ENCODE measurements around the gene UBE2C.
"Not testable (repeated sequence)": the region's sequence is repeated elsewhere in the genome, so short reads cannot be mapped to it uniquely, and the experiment has no call there.

UBE2C gene

DNA sequence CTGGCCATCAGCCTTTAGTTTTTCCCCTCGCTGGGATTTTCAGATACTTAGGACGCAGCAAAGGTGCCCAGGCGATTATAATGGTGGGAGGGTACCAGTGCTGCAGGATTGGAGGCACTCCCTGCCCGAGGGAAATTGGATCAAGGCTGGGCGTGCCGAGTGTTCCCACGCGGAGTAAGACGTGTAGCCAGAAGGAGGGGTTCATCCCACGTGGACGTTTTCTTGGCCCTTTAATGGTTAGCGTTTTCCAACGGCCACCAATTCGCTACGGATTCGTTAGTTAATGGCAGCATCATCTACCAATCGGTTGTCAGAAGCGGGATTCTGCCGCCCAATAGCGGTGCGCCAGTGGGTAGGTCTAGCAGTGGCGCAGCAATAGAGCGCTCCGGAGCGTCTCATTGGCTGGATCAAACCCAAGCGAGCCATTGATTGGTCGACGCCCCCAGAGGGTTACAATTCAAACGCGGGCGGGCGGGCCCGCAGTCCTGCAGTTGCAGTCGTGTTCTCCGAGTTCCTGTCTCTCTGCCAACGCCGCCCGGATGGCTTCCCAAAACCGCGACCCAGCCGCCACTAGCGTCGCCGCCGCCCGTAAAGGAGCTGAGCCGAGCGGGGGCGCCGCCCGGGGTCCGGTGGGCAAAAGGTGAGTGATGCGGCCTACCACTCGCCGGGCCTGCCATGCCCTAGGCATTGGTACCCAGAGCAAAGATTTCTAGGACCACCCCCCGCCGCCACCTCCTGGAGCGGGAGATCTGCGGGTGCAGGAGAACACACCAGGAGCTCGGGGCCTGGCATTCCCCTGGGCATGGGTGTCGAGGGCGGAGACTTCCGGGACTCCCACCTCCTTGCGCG, at the start of gene UBE2C:
UBE2C (plus strand) TSS at position 488 of the 849 bp plus-strand sequence; CDS start at position 540, 52 bp downstream.
- DNase-seq = peak; percentile 81 to 100 (median 96)

DNA sequence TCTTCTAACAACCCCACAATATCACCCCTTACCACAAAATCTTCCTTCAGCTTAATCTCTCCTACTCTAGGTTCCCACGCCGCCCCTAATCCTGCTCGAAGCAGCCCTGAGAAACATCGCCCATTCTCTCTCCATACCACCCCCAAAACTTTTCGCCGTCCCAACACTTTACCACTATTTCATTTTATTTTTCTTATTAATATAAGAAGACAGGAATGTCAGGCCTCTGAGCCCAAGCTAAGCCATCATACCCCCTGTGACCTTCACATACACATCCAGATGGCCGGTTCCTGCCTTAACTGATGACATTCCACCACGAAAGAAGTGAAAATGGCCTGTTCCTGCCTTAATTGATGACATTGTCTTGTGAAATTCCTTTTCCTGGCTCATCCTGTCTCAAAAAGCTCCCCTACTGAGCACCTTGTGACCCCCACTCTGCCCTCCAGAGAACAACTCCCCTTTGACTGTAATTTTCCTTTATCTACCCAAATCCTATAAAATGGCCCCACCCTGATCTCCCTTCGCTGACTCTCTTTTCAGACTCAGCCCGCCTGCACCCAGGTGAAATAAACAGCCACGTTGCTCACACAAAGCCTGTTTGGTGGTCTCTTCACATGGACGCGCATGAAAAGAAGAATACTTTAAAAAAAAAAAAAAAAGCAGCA, 47.7 kb upstream of the UBE2C start:
- not testable (repeated sequence) for DNase-seq

DNA sequence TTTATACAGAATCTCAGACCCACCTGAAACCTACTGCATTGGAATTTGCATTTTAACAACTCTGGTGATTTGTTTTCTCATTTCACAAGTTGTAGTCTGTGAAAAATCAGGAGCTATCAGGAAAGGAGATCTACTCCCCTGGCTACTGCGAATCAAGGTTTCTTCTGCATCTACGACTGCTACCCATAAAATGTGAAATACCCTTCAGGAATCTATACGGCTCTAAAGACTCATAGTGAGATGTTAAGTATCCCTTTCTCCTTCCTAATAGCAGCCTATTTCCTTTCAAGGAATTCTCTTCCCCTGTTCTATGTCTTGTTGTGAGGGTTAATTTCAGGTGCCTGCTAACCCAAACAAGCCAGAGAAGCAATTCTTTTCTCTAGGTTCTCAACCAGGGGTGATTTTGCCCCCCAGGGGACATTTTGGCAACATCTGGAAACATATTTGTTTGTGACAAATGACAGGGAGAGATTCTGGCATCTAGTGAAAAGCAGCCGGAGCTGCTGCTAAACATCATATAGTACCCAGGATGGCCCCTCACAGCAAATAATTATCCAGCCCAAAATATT, 47.1 kb upstream of the UBE2C start:
- no peak for DNase-seq

DNA sequence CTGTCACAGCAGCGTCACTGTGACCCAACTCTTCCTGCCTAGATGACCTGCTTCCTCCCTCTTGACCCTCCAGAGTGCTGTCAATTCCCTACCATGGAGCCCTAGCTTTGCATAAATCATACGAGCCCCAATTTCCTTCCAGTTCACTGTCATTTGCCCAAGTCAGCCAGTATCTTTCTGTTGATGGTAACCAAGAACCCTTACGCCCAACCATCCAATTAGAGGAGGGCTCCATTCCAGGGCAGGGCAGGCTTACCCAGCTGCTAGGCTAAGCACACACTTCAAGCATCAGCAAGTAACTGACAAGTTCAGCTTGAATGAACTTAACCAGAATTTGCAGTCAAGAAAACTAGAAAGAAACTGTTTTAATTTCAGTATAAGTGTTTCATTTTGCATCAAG, 46.5 kb upstream of the UBE2C start:
- DNase-seq = no peak

DNA sequence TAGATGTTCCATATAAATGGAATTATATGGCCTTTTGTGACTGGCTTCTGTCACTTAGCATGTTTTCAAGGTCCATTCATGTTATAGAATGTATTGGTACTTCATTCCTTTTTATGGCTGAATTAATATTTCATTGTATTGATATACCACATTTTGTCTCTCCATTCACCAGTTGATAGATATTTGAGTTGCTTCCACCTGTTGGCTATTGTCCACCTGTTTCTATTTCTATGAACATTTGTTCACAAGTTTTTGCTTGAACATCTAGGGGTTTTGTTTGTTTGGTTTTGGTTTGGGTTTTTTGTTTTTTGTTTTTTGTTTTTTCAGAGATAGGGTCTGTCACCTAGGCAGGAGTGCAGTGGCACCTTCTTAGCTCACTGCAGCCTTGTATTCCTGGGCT, 44.0 kb upstream of the UBE2C start:
- DNase-seq = no peak

DNA sequence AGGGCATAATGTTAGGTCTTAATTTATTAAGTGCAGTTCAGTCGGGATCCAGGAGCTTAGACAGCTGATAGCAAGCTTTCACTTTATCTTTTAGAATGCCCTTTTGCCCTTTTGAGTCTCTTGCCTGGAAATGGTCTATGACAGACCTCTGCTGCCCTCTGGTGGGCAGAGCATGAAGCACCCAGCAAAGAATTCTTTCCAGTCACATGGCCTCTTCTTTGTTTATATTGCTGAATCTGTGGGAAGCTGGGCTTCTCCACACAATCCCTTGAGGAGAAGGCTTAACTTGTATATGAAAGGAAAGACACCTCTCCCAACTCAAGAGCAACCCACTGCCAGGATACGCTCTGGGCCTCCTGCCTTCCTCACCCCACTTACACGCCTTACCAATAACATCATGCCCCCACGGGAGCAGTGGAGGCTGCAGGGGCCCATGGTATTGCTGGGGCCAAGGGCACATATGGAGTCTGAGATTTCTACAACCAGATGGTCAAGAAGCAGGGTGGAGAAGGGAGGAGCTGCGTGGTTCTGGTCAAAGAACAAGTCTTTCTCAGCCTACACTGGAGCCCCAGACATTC, 41.2 kb upstream of the UBE2C start:
- DNase-seq = peak in 52 of 56 donors; percentile 8 to 89 (median 55)

DNA sequence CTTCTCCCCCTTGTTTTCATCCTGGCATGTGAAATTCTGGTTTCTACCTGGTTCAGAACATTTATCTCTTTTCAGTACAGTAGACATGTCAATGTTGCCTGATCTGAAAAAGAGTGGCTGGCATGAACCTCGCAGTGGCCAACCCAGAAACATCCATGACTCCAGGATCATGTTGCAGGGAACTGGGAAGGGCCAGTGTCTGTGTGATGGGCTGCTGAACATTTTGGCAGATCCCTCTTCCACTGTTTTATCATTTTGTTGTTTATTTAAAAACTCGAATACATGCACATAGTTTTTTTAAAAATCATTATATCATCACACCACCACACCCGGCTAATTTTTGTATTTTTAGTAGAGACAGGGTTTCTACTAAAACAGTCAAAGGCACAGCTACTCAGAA, 39.8 kb upstream of the UBE2C start:
- DNase-seq = no peak

DNA sequence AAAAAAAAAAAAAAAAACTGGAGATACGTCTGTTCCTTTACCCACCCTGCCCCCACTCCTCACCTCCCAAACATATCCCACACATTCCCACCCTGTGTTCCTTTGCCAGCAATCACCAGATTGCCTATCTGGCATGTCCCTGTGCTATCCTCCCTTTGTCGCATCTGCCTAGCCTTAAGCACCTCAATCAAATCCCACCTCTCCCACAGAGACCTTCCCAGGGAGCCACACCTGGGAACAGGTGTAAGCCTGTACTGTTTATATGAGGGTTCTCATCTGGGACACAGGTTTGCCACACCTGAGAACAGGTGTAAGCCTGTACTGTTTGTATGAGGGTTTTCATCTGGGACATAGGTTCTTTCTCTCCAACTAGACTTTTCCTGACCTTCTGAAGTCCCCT, 37.5 kb upstream of the UBE2C start:
- DNase-seq = no peak

DNA sequence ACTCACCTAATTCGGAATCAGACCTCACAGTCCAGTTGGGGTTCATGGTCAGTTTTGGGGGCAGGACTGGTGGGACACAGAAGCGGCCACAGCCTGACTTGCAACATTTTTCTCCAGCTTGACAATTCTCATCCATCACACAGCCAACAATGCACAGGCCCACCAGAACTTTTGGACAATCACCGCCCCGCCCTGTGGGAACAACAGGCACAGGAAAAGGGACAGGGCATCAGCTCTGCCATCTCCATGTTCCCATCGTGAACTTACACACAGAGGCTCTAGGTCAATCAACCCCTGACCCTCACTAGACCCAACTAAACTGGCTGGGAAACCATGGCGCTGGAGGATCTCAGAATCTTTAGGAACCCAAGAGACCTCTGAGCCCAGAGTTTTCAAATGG, 37.0 kb upstream of the UBE2C start:
- no peak for DNase-seq

DNA sequence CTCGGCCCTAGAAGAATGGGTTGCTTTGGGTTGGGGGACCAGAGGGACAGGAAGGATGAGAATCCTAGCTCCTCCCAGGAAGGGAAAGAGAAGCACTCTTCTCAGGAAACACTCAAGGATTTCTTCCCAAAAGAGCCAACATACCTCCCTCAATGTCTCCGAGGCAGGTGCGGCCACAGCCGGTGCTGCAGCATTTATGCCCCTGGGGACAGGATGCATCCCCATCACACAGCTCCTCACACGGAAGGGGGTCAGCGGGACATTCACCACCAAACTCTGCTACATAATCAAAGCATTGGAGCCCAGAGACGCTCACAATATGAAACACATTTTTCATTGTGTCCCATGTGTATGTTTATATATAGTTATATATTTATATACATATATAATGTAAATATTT, 35.5 kb upstream of the UBE2C start:
- DNase-seq = no peak

DNA sequence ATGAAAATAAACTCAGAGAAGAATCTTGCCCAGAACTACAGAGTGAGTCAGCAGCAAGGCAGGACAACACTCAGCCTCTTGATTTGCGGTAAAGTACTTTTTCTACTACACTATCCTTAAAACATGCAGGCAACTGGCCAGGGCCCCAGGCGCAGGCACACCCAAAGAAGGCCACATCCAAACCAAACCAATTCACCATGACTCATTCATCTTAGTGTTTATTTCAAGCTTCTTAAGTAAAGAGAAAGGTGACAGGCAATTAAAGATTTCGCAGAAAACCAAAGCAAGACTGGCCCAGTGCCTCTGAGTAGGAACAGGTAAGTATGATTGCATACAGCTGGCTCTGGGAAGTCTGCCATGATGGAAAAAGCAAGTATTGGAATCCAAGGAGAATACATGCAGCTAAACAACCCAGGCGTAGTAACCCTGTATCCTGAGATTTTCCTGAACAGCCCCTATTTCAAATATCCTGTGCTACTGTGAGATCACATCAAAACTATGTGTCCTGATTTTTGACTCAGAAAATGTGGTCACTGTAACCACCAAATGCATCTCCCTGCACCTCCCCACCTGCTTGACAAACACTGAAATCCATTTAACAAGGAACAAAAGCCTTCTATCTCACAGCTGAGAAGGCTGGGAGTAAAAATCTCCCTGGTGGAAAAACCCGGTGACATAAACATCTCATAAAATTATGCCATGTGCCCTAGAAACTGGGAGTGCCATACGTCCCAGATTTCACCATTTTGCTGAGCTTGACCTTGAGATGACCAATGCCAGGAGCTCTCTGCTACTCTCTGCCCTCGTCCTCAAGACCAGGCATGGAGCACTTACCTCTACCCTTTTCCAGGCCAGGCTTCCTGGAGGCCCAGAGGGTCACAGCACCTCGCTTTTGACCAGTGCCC, 33.2 kb upstream of the UBE2C start:
- DNase-seq = peak in 24 of 56 donors; percentile 2 to 57 (median 22)

DNA sequence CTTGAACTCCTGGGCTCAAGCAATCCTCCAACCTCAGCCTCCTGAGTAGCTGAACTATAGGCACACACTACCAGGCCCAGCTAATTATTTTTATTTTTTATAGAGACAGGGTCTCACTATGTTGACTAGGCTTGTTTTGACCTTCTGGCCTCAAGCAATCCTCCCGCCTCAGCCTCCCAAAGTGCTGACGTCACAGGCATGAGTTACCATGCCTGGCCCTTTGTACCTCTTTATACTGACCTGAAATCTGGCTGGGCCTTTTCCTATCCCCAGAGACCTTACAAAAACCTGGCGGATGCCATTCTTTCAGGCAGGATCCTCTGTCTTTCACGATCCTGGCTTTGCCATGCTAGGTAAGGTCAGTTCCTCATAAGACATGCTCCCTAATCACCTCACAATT, 32.3 kb upstream of the UBE2C start:
- DNase-seq = no peak

DNA sequence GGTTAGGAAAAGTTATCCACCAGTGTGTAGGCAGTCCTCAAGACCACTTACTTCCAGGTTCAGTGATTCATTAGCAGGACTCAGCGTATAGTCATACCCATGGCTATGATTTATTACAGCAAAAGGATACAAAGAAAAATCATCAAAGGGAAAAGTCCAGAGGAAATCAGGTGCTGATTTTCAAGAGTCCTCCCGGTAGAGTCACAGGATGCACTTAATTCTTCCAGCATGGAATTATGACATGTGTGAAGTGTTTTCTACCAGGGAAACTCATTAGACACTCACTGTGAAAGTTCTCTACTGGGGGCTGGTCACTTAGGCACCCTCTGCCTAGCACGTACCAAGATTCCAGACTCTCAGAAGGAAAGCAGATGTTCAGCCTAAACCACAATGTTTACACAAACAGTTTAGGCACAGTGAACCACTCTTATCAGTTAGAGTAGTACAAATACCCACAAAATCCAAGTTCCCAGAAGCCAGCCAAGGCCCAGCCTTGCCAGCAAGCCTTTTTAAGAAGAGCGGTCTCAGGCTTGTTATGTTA, 31.0 kb upstream of the UBE2C start:
- DNase-seq = no peak

DNA sequence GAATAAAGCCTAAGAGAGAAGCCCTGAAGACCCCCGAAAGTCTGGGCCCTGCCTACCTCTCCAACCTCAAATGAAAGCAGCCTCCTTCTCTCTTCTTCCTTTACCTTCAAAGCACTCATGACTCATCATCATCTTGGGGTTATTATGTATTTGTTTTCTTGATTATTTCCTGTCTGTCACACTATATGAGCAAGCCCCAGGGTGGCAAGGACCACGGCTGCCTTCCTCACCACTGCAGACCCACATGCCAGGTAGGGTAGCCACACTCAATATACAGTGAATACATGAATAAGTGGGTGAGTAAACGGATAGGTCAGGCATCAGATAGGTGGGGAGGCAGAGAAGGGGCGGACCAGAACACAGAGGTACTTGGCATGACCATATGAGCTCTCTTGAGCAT, 29.6 kb upstream of the UBE2C start:
- DNase-seq = no peak

DNA sequence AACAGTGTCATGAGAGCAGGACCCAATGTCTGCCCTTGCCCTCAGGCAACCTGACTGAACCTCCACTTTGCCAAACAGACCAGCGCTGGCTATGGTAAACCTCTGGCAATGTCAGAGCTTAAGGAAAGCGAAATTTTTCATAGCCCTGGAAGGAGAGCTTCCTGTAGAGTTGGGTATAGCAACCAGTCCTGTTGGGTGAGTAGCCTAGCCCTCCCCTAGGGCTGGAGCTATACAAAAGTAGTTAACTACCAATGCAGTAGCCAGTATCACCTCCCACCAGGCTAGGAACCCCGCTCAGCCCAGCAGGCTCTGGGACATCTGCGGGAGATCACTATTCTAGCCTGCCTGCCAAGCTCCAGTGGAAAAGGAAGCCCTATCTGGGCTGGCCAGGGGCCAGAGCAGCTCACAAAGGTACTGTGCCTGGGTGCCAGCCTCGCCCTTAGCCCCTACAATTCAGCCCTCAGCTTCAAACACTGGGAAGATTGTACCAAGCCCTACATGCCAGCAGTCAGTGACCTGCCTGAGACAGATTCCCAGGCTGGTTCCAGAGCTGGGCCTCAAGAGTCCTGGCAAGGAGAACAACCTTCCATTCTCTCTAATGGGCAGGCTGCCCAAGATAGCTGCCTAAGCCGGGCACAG, 28.7 kb upstream of the UBE2C start:
- DNase-seq = peak in 36 of 56 donors; percentile 1 to 63 (median 22)

DNA sequence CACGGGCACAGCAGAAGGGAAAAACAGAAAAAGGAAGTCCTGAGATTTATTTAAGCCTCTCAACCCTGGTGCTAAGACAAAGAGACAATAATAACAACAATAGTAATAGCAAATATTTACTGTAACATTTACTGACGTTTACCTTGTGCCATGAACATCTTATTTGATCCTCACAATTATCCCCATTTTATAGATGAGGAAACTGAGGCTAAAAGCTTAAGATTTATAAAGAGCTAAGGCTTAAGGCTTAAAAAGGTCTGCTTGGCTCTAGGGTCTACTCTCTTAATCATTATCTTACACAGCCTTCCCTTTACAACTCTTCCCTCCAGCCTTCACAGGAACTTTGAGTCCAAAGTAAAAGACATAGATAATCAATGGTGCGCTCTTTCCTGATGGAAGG, 24.1 kb upstream of the UBE2C start:
- no peak for DNase-seq

DNA sequence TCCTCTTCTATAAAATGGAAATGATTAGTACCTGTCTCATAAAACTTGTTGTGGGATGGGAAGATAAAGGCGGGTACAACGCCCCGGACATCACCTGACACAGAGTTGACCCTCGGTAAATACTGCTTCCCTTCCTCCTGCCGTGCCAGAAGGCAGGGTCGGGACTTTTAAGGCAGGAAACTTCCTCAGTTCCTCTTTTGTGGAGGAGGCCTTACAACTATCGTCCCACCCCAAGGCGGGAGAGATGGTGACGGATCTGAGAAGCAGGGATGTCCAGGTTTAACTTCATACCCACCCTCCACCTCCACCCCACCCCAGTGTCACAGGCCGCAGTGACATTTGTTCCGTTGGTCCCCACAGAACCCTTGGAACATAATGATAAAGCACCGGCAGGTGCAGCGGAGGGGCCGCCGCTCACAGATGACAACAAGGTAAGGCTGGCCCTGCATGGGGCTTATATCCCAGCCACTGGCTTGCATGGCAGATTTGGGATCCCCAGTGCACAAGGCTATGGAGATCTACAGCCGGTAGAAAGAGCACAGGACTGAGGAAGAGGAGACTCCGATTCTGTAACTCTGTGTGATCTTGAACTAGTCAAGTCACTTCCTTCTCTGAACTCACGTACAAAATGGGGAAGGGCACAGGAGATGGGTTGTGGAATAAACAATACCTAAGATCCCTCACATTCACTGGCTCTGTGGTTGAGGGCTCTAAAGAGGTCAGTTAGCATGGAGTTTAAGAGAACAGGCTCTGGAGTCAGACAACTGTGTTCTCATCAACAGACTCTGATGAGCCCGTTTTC, 19.9 kb upstream of the UBE2C start:
- peak in 5 of 56 donors; percentile 4 to 27 (median 13) for DNase-seq

DNA sequence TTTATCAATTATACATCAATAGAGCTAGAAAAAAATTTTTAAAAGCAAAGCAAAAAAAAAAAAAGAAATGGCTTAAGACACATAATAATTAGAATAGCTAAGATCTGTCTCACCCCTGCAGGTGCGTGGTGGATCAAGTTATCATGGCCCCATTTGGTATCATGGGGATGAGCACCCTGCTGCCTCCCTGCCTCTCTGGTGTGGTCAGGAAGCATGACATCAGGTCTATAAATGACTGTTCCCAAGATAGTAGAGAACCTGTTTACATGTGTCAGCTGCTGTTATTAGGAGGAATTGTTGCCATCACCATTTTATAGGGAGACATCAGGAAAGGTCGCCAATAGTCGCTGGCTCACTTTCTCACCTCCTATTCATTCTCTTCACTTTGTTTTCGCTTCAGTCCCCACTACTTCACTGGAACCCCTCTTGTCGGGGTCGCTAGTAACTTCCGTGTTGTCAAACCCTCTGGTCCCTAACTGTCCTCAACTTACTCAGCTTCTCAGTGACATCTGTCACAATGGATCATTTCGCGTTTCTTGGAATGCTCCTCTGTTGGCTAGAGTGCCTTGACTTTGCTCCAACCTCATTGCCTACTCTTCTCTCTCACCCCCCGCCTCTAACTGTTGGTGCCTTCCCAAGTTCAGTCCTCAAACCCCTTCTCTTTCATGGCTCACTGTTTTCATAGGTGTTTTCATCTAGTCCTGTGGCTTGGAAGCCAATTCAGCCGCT, 15.9 kb upstream of the UBE2C start:
- DNase-seq = no peak

DNA sequence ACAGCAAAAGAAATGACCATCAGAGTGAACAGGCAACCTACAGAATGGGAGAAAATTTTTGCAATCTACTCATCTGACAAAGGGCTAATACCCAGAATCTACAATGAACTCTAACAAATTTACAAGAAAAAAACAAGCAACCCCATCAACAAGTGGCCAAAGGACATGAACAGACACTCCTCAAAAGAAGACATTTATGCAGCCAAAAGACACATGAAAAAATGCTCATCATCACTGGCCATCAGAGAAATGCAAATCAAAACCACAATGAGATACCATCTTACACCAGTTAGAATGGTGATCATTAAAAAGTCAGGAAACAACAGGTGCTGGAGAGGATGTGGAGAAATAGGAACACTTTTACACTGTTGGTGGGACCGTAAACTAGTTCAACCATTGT, 14.9 kb upstream of the UBE2C start:
- DNase-seq = not testable (repeated sequence)
